H1 (cell line): ENCODE data around the gene DAG1. TPM values are rescaled to one million over a fixed set of nuclear protein-coding genes. Genes with fewer than 3 reads are reported as not detected.

Source experiments
- CTCF ChIA-PET: fragments of 300-600 bp; sonication (Branson Sonifier 250); formaldehyde crosslinking; loops from one replicate; lab custom pipeline; 2021; ENCODE audit not compliant: partially characterized antibody; lab: Charles Lee
- POLR2A ChIA-PET: fragments of 300-600 bp; sonication (Branson Sonifier 250); formaldehyde crosslinking; loops from one replicate; lab custom pipeline; 2021; ENCODE audit warnings: inconsistent platforms; ENCODE audit not compliant: partially characterized antibody; lab: Charles Lee
- DNase-seq, 2 experiments: peaks; one replicate each; pipeline versions ENCODE4 v3.0.0 to v3.0.0-alpha.2; 2010 to 2022; ENCODE audit warnings: low spot score in 2 of 2, low read depth in 1 of 2, mixed read lengths in 1 of 2
- FAIRE-seq: peaks from 2 replicates; lab custom pipeline; 2011; peaks lifted over from hg19 to GRCh38; lab: Jason Lieb, UNC
- H2AFZ ChIP-seq: 2 replicates; pipeline ENCODE4 v1.8.1; 2012; ENCODE audit warnings: low read length, inconsistent platforms
- H2AK5ac ChIP-seq: 2 replicates; pipeline ENCODE4 v1.6.1; 2013; ENCODE audit warnings: low read depth, low read length
- H2BK120ac ChIP-seq: replicated peaks from 2 replicates; pipeline ENCODE3; 2013; ENCODE audit warnings: low read depth, low read length, inconsistent platforms
- H2BK12ac ChIP-seq: 2 replicates; pipeline ENCODE4 v1.6.1; 2013; ENCODE audit warnings: low read depth, low read length
- H2BK15ac ChIP-seq: 2 replicates; pipeline ENCODE4 v1.6.1; 2013; ENCODE audit warnings: low read length
- H2BK20ac ChIP-seq: 2 replicates; pipeline ENCODE4 v1.6.1; 2013; ENCODE audit warnings: low read length
- H2BK5ac ChIP-seq: 2 replicates; pipeline ENCODE4 v1.6.1; 2013; ENCODE audit warnings: low read depth, low read length
- H3K14ac ChIP-seq: 2 replicates; pipeline ENCODE4 v1.6.1; 2013; ENCODE audit warnings: inconsistent platforms; ENCODE audit not compliant: insufficient read length
- H3K18ac ChIP-seq: 2 replicates; pipeline ENCODE4 v1.6.1; 2013; ENCODE audit warnings: low read length; ENCODE audit errors: extremely low read depth
- H3K23ac ChIP-seq: 2 replicates; pipeline ENCODE4 v1.6.1; 2013; ENCODE audit warnings: inconsistent platforms; ENCODE audit not compliant: insufficient read length
- H3K23me2 ChIP-seq: 2 replicates; pipeline ENCODE4 v1.6.1; 2013; ENCODE audit warnings: low read depth, low read length
- H3K27ac ChIP-seq: 2 replicates; pipeline ENCODE4 v1.6.1; 2011; ENCODE audit warnings: low read depth, low read length, inconsistent platforms
- H3K27me3 ChIP-seq, 4 experiments: replicated peaks in 1 of 4; 1 replicate in 1 of 4; 2 replicates in 3 of 4; pipeline versions ENCODE4 v1.6.1 to v1.8.1; 2011 to 2013; ENCODE audit warnings: low read length in 3 of 4, mild to moderate bottlenecking in 3 of 4, inconsistent platforms in 2 of 4, mixed read lengths in 2 of 4, moderate library complexity in 1 of 4; ENCODE audit not compliant: control insufficient read depth in 3 of 4, insufficient read depth in 3 of 4; ENCODE audit errors: extremely low read depth in 1 of 4
- H3K36me3 ChIP-seq, 4 experiments: 2 replicates each; pipeline versions ENCODE4 v1.6.1 to v1.8.1; 2011 to 2013; ENCODE audit warnings: mild to moderate bottlenecking in 4 of 4, low read length in 3 of 4, moderate library complexity in 2 of 4, control low read depth in 1 of 4, inconsistent platforms in 1 of 4; ENCODE audit not compliant: insufficient read depth in 4 of 4, control insufficient read depth in 2 of 4
- H3K4ac ChIP-seq: replicated peaks from 2 replicates; pipeline ENCODE3; 2013; ENCODE audit warnings: low read length, low read depth, mixed read lengths, inconsistent platforms; ENCODE audit not compliant: insufficient read length
- H3K4me1 ChIP-seq, 4 experiments: replicated peaks in 1 of 4; 1 replicate in 1 of 4; 2 replicates in 3 of 4; pipeline versions ENCODE4 v1.6.1 to v1.8.1; 2011 to 2013; ENCODE audit warnings: low read length in 3 of 4, inconsistent platforms in 2 of 4, mixed read lengths in 1 of 4; ENCODE audit not compliant: insufficient read depth in 4 of 4, control insufficient read depth in 3 of 4
- H3K4me2 ChIP-seq, 2 experiments: 2 replicates each; pipeline versions ENCODE4 v1.6.1 to v1.8.1; 2011 to 2013; ENCODE audit warnings: low read depth in 2 of 2, low read length in 2 of 2, control low read depth in 1 of 2, inconsistent platforms in 1 of 2, mild to moderate bottlenecking in 1 of 2; ENCODE audit not compliant: insufficient read depth in 1 of 2
- H3K4me3 ChIP-seq, 4 experiments: fragments of 200-600, 300-600 bp in 1 of 4; sonication (generic), shearing (Covaris generic), sonication (Bioruptor Twin) in 1 of 4; 2 replicates each; pipeline versions ENCODE4 v1.5.1 to v1.8.1; 2011 to 2016; ENCODE audit warnings: low read length in 4 of 4, low read depth in 3 of 4, control low read depth in 2 of 4, inconsistent platforms in 2 of 4, mild to moderate bottlenecking in 2 of 4, mixed read lengths in 1 of 4, moderate library complexity in 1 of 4; ENCODE audit not compliant: insufficient read depth in 2 of 4; ENCODE audit errors: extremely low read depth in 1 of 4
- H3K56ac ChIP-seq: replicated peaks from 2 replicates; pipeline ENCODE3; 2013; ENCODE audit warnings: low read depth, mild to moderate bottlenecking, mixed read lengths, low read length, inconsistent platforms; ENCODE audit not compliant: insufficient read length
- H3K79me1 ChIP-seq: 2 replicates; pipeline ENCODE4 v1.6.1; 2013; ENCODE audit warnings: low read depth, low read length, control low read depth
- H3K79me2 ChIP-seq, 2 experiments: 2 replicates each; pipeline versions ENCODE4 v1.6.1 to v1.8.1; 2012 to 2013; ENCODE audit warnings: low read length in 2 of 2, mild to moderate bottlenecking in 2 of 2, inconsistent platforms in 1 of 2; ENCODE audit not compliant: insufficient read depth in 2 of 2, control insufficient read depth in 1 of 2
- H3K9ac ChIP-seq, 4 experiments: replicated peaks in 1 of 4; 1 replicate in 1 of 4; 2 replicates in 3 of 4; pipeline versions ENCODE4 v1.6.1 to v1.8.1; 2011 to 2013; ENCODE audit warnings: low read depth in 3 of 4, low read length in 3 of 4, control low read depth in 2 of 4, mild to moderate bottlenecking in 2 of 4, moderate library complexity in 2 of 4, inconsistent platforms in 1 of 4; ENCODE audit errors: extremely low read depth in 1 of 4
- H3K9me3 ChIP-seq, 2 experiments: 2 replicates each; pipeline versions ENCODE4 v1.6.1 to v1.8.1; 2012 to 2013; ENCODE audit warnings: mild to moderate bottlenecking in 2 of 2, moderate library complexity in 2 of 2, control low read depth in 1 of 2, inconsistent platforms in 1 of 2, low read depth in 1 of 2, low read length in 1 of 2, mixed read lengths in 1 of 2; ENCODE audit not compliant: insufficient read depth in 2 of 2
- H4K20me1 ChIP-seq, 2 experiments: replicated peaks in 1 of 2; 2 replicates each; pipeline versions ENCODE3 to v1.8.1; 2011 to 2013; ENCODE audit warnings: inconsistent platforms in 2 of 2, low read length in 2 of 2, mild to moderate bottlenecking in 1 of 2; ENCODE audit not compliant: insufficient read depth in 2 of 2, control insufficient read depth in 1 of 2
- H4K5ac ChIP-seq: 2 replicates; pipeline ENCODE4 v1.6.1; 2013; ENCODE audit warnings: low read length, low read depth, mixed read lengths, inconsistent platforms; ENCODE audit not compliant: insufficient read length
- H4K8ac ChIP-seq: 2 replicates; pipeline ENCODE4 v1.8.0; 2013; ENCODE audit warnings: mild to moderate bottlenecking, moderate library complexity, low read length, inconsistent platforms; ENCODE audit not compliant: insufficient read depth; ENCODE audit errors: extremely low read depth
- H4K91ac ChIP-seq: replicated peaks from 2 replicates; pipeline ENCODE3; 2013; ENCODE audit warnings: low read length, mixed read lengths, inconsistent platforms; ENCODE audit not compliant: insufficient read length
- CTCF ChIP-seq, 3 experiments: IDR thresholded peaks; 1 replicate in 2 of 3; 2 replicates in 1 of 3; pipeline versions ENCODE4 v1.5.1 to v1.6.1; 2011; ENCODE audit warnings: low read length in 3 of 3, mild to moderate bottlenecking in 3 of 3, inconsistent platforms in 2 of 3, low read depth in 1 of 3, moderate library complexity in 1 of 3; ENCODE audit not compliant: insufficient read depth in 1 of 3; ENCODE audit errors: control extremely low read depth in 1 of 3
- GABPA ChIP-seq: IDR thresholded peaks from 2 replicates; pipeline ENCODE4 v1.6.1; 2011; ENCODE audit warnings: mild to moderate bottlenecking, low read length, moderate library complexity, borderline replicate concordance; ENCODE audit not compliant: insufficient read depth
- GTF2F1 ChIP-seq: IDR thresholded peaks from 2 replicates; pipeline ENCODE4 v1.6.1; 2012; ENCODE audit warnings: low read depth, low read length, improper control_type of control experiment, borderline replicate concordance
- HDAC2 ChIP-seq, 2 experiments: fragments of 300-600 bp in 1 of 2; sonication (generic) in 1 of 2; IDR thresholded peaks; 2 replicates each; pipeline ENCODE4 v1.6.1; 2011 to 2012; ENCODE audit warnings: low read depth in 2 of 2, low read length in 2 of 2, mild to moderate bottlenecking in 2 of 2, moderate library complexity in 2 of 2, borderline replicate concordance in 1 of 2, inconsistent platforms in 1 of 2
- POLR2A ChIP-seq, 2 experiments: IDR thresholded peaks; 1 replicate in 1 of 2; 2 replicates in 1 of 2; pipeline ENCODE4 v1.6.1; 2011; ENCODE audit warnings: low read depth in 2 of 2, low read length in 2 of 2, mild to moderate bottlenecking in 2 of 2; ENCODE audit errors: control extremely low read depth in 1 of 2
- POLR2AphosphoS5 ChIP-seq: IDR thresholded peaks from 2 replicates; pipeline ENCODE4 v1.6.1; 2011; ENCODE audit warnings: low read depth, low read length
- SAP30 ChIP-seq: fragments of 300-600 bp; sonication (generic); IDR thresholded peaks from 2 replicates; pipeline ENCODE4 v1.7.1; 2012; ENCODE audit warnings: low read length, moderate library complexity, mild to moderate bottlenecking, inconsistent platforms; ENCODE audit not compliant: insufficient read depth, insufficient replicate concordance
- TBP ChIP-seq: IDR thresholded peaks from 2 replicates; pipeline ENCODE4 v1.6.1; 2011; ENCODE audit warnings: low read depth, low read length, improper control_type of control experiment
- polyA plus RNA-seq, 7 experiments: library from polyadenylated mRNA; depleted of rRNA in 3 of 7; stranded (reverse) in 5 of 7; unstranded in 2 of 7; fragments of >200 nt in 5 of 7; fragments of 200-250 nt in 2 of 7; gene quantifications; 1 replicate in 5 of 7; 2 replicates in 1 of 7; 4 replicates in 1 of 7; pipeline versions ENCODE4 v1.2.1 to v1.2.3, GENCODE V29; 2011 to 2013; ENCODE audit warnings: missing spikeins in 2 of 7, mixed read lengths in 2 of 7
- total RNA-seq: library from RNA; stranded (reverse); fragmentation: NEBNext Ultra II Directional; extraction: Animal tissue kit (Norgen Biotek cat#: 25700); gene quantifications from 2 replicates; pipeline ENCODE4 v1.2.1, GENCODE V29; 2021

The DAG1 gene
- total and polyA plus RNA-seq, 2 of the 8 experiments (the other 6 are each of a cell fraction or from before 2014, with no cell fraction given), result 97.5 to 138 TPM

- Histone ChIP-seq H3K23me2 (no peaks in the 10 kb centered on the region), H3K79me2 (peaks cover 0 to 7% of the 10 kb centered on the region in 2 experiments; a peak in 1 of 4 replicates), H3K36me3 (peaks cover 14 to 34% (median 22%) of the 10 kb centered on the region in 4 experiments), H2BK15ac (no peak overlapping the region), H4K91ac (no peak overlapping the region), H3K9me3 (no peaks in the 10 kb centered on the region), H3K56ac (no peak overlapping the region), H4K5ac (no peak overlapping the region), H2AFZ (no peak overlapping the region), H3K9ac (no peak overlapping the region; a peak in 1 of 7 replicates), H3K23ac (no peak overlapping the region), H4K20me1 (peaks cover 2 to 11% of the 10 kb centered on the region in 2 experiments), H3K18ac (no peak overlapping the region), H3K4ac (no peak overlapping the region), H3K14ac (no peak overlapping the region), H3K79me1 (peaks cover 4% of the 10 kb centered on the region; the same call in 1 of the 2 replicates), H2BK20ac (no peak overlapping the region), H2BK12ac (no peak overlapping the region), H4K8ac (no peak overlapping the region), H2BK120ac (no peak overlapping the region), H3K27ac (no peak overlapping the region), H2AK5ac (no peak overlapping the region), H2BK5ac (no peak overlapping the region), H3K4me2 (no peak overlapping the region), H3K4me1 (peaks cover 0 to 2% (median under 1%) of the 10 kb centered on the region in 4 experiments; a peak in 5 of 7 replicates), H3K4me3 (no peak overlapping the region), H3K27me3 (no peaks in the 10 kb centered on the region)
- POLR2A ChIA-PET, result no interaction called here
- DNase-seq (no peak), FAIRE-seq (no peak)
- CTCF ChIA-PET, result interaction anchor here (1.1 to 2.5 kb wide), 3 partner anchors 10 to 171 kb away, joined by 4 to 5 read pairs (median 5); no protein-coding TSS in a partner anchor
- TF ChIP-seq POLR2A (IDR thresholded peaks at IDR 0.05; ENCODE audit: control extremely low read depth in 1 of 2, low read depth in 2 of 2, low read length in 2 of 2) (no peak), TBP (no peak), POLR2AphosphoS5 (no peak), HDAC2 (IDR thresholded peaks at IDR 0.05; ENCODE audit: borderline replicate concordance in 1 of 2, low read depth in 2 of 2, low read length in 2 of 2) (no peak), GABPA (no peak), CTCF (IDR thresholded peaks at IDR 0.05; ENCODE audit: control extremely low read depth in 1 of 3, insufficient read depth in 1 of 3, low read depth in 1 of 3, low read length in 3 of 3) (no peak), SAP30 (no peak), GTF2F1 (no peak)
Measured at GRCh38 chr3:49529567-49529966, 59.5 kb downstream of the DAG1 start.
